Stimulated activated CD8-positive, alpha-beta memory T cell treated with anti-CD3 and anti-CD28 coated beads, Interleukin-15, amount 100 ng/mL, for 1 hour (primary cell): ENCODE measurements around the gene GIMAP4.
"Not testable (repeated sequence)": the region's sequence is repeated elsewhere in the genome, so short reads cannot be mapped to it uniquely, and the experiment has no call there.

Experiments used
- DNase-seq: peaks from one replicate; pipeline ENCODE4 v3.0.0-alpha.2; 2020; ENCODE audit warnings: low read depth

Gene GIMAP4

GRCh38 chr7:150580638-150581394 is 13.6 kb downstream of the GIMAP4 start:
- no peak for DNase-seq

GRCh38 chr7:150585199-150585598 is 18.0 kb downstream of the GIMAP4 start:
- DNase-seq, result no peak

- no peak for DNase-seq
Measured at GRCh38 chr7:150586068-150586784, 19.0 kb downstream of the GIMAP4 start.

- no peak for DNase-seq
Measured at GRCh38 chr7:150586785-150587152, 19.6 kb downstream of the GIMAP4 start.

GRCh38 chr7:150587551-150587950 is 20.4 kb downstream of the GIMAP4 start:
- DNase-seq, result no peak

- DNase-seq, result no peak
Measured at GRCh38 chr7:150594805-150595204, 27.6 kb downstream of the GIMAP4 start.

GRCh38 chr7:150595361-150595760 is 28.2 kb downstream of the GIMAP4 start:
- DNase-seq, result no peak

- not testable (repeated sequence) for DNase-seq
Measured at GRCh38 chr7:150603600-150603999, 36.4 kb downstream of the GIMAP4 start.

- DNase-seq, result no peak
Measured at GRCh38 chr7:150610233-150610632, 43.0 kb downstream of the GIMAP4 start.

- no peak for DNase-seq
Measured at GRCh38 chr7:150612925-150613324, 45.7 kb downstream of the GIMAP4 start.

GRCh38 chr7:150613880-150614279 is 46.7 kb downstream of the GIMAP4 start:
- DNase-seq, result no peak

GRCh38 chr7:150614426-150614825 is 47.2 kb downstream of the GIMAP4 start:
- DNase-seq, result not testable (repeated sequence)

GRCh38 chr7:150615221-150615755 is 48.1 kb downstream of the GIMAP4 start:
- not testable (repeated sequence) for DNase-seq

GRCh38 chr7:150620061-150620460 is 52.9 kb downstream of the GIMAP4 start:
- no peak for DNase-seq

- no peak for DNase-seq
Measured at GRCh38 chr7:150620617-150621371, 53.6 kb downstream of the GIMAP4 start.

GRCh38 chr7:150621376-150621775 is 54.2 kb downstream of the GIMAP4 start:
- DNase-seq, result no peak
